GM13977 (cell line): ENCODE results near the gene PKD2L1.

Experiments used
- DNase-seq: peaks from one replicate; pipeline ENCODE4 v3.0.0; 2012; ENCODE audit warnings: low spot score
- in situ Hi-C: fragments of 300-500 bp; cut with MboI; formaldehyde crosslinking; loops from one replicate; pipeline ENCODE4 v1.12.0; 2022; ENCODE audit warnings: low sequenced_read_pairs, low pct_unique_long_range_greater_than_20kb, mixed read lengths, inconsistent platforms; ENCODE audit not compliant: unreplicated experiment
- TF ChIP-seq, protein P1 (sequence below): IDR thresholded peaks from 2 replicates; pipeline ENCODE4 v1.5.1; 2012; ENCODE audit warnings: mild to moderate bottlenecking, control low read depth; ENCODE audit not compliant: insufficient read depth; ENCODE audit errors: extremely low read depth, missing control alignments

The PKD2L1 gene

GRCh38 chr10:100371482-100372027 lies 41.5 kb upstream of the PKD2L1 start:
- DNase-seq, result no peak
- in situ Hi-C loops, result no loop called here
- TF ChIP-seq, protein P1, sequence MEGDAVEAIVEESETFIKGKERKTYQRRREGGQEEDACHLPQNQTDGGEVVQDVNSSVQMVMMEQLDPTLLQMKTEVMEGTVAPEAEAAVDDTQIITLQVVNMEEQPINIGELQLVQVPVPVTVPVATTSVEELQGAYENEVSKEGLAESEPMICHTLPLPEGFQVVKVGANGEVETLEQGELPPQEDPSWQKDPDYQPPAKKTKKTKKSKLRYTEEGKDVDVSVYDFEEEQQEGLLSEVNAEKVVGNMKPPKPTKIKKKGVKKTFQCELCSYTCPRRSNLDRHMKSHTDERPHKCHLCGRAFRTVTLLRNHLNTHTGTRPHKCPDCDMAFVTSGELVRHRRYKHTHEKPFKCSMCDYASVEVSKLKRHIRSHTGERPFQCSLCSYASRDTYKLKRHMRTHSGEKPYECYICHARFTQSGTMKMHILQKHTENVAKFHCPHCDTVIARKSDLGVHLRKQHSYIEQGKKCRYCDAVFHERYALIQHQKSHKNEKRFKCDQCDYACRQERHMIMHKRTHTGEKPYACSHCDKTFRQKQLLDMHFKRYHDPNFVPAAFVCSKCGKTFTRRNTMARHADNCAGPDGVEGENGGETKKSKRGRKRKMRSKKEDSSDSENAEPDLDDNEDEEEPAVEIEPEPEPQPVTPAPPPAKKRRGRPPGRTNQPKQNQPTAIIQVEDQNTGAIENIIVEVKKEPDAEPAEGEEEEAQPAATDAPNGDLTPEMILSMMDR, result no peak

DNA sequence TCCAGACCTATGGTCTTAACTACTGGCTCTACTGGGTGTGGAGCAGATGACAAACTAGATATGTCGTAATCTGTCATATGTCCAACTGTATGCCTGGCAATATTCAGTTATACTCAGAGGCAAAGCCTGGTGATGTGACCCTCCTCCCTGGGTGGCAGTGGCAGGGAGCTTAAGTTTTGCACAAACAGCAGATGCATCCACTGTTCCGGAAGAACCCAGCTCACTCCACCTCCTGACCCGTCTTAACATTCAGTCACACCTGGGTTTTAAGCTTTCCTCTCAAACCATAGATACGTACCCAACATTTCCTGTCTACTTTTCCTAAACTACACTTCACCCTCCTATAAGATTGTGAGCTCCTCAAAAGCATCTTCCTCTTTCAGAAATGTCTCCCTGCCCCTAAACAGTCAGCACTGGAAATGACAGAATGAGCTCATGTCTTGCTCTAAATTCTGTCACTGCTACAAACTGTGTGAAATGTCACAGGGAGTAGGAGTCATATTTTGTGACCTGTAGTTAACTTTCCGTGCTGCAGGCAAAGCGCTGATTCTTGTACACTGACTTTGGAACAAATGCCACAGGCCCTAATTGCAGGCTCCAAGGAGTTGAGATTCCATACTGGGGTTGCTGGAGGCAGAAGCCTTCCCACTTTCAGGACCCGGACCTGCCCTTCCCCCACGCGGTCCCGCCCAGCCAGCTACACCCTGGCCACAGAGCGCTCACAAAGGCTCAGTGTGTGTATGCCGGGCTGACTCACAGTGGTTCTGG lies 40.9 kb upstream of the PKD2L1 start:
- DNase-seq, result no peak
- in situ Hi-C loops, result no loop called here
- TF ChIP-seq, protein P1, result no peak

- no peak for DNase-seq
Observed at GRCh38 chr10:100368721-100369120, 38.7 kb upstream of the PKD2L1 start.

DNA sequence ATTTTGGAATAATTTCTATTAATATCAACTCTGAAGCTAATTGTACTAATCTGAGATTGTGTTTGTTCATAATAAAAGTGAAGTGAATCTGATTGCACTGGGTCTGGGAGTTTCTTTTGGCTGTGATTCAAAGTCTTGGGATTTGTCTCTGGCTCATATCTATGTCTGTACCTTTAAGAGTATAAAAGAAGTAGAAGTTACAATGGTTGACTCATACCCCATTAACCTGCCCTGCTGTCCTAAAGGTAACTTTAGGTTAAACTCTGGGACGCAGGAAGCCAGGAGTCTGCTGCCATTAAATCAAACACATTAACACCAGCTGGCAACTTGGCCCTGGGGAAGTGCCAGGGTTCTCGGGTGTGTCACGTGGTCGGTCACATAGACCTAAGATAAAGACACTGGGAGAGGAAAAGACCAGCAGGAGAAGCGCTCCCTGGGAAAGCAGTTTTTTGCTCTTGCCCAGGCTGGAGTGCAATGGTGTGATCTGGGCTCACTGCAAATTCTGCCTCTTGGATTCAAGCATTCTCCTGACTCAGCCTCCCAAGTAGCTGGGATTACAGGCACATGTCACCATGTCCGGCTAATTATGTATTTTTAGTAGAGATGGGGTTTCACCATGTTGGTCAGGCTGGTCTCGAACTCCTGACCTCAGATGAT lies 34.8 kb upstream of the PKD2L1 start:
- in situ Hi-C loops, result no loop called here
- DNase-seq, result no peak
- TF ChIP-seq, protein P1, result no peak

More at GRCh38 chr10:100368721-100369120, 38.7 kb upstream of the PKD2L1 start:
- TF ChIP-seq, protein P1, result no peak
- in situ Hi-C loops, result no loop called here

- DNase-seq, result no peak
- in situ Hi-C loops, result no loop called here
- TF ChIP-seq, protein P1, result no peak
Observed at GRCh38 chr10:100364175-100364574, 34.1 kb upstream of the PKD2L1 start.

DNA sequence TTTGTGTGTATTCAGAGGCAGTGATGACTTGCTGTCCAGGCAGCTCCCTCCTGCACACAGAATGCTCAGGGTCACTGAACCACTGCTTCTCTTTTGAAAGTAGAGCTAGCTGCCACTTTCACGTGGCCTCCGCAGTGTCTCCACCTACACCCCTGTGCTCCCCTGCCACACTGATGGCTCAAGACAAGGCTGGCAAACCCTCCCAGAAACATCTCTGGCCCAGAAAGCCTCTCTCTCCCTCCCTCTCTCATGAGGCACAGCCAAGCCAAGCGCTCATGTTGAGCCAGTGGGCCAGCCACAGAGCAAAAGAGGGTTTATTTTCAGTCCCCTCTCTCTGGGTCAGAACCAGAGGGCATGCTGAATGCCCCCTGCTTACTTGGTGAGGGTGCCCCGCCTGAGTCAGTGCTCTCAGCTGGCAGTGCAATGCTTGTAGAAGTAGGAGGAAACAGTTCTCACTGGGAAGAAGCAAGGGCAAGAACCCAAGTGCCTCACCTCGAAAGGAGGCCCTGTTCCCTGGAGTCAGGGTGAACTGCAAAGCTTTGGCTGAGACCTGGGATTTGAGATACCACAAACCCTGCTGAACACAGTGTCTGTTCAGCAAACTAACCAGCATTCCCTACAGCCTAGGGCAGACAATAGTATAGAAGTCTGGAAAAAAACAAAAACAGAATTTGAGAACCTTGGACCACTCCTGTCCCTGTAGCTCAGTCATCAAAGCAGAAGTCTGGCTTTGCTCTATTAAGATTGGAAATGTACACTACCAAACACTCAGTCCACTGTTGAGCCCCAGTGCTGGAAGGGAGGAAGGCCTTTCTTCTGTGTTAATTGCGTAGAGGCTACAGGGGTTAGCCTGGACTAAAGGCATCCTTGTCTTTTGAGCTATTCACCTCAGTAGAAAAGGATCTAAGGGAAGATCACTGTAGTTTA lies 32.8 kb upstream of the PKD2L1 start:
- in situ Hi-C loops, result no loop called here
- DNase-seq, result no peak
- TF ChIP-seq, protein P1, result no peak
